ENCODE results near the gene KLK10.

The KLK10 gene

DNA sequence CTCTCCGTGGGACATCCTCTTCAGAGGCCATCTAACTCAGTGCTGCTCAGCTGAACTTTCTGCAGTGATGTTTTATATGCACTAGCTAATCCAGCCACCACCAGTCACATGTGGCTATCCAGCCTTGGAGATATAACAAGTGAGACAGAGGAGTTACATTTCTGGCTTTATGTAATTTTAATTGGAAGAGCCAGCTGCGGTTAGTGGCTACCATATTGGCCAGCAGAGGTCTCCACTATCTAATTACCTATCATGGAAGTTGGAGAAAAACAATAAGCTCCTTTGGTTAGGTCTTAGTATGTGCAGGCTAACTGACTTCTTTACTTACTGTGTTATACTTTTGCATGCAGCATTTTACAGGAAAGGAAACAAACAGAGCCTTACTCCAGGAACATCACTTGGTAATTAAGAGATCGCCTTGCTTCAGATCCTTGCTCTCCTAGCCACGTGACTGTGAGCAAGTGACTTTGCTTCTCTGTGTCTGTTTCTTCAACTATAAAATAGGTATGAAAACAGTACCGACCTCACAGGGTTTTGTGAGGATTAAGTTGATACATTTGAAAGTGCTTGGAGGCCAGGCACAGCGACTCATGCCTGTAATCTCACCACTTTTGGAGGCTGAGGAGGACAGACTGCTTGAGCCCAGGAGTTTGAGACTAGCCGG lies 1.6 kb upstream of the KLK10 start:
- H3K9ac ChIP-seq (ENCODE audit: low read depth, low read length) = no peak overlapping the region
- DNase-seq (no peak), ATAC-seq (ENCODE audit: insufficient read depth, low read depth) (no peak)
- no peaks in the 10 kb centered on the region for H3K4me1 ChIP-seq (ENCODE audit: insufficient read depth, low read length)
- H4K20me1 ChIP-seq (ENCODE audit: insufficient read depth, low read length) = no peaks in the 10 kb centered on the region
- no peak overlapping the region for H3K4me3 ChIP-seq (ENCODE audit: low read depth in 1 of 2, low read length in 2 of 2)
- no peak overlapping the region for H3K27ac ChIP-seq (ENCODE audit: low read length)
- no peak overlapping the region for H3K4me2 ChIP-seq (ENCODE audit: insufficient read depth, low read length)
- no peaks in the 10 kb centered on the region for H3K36me3 ChIP-seq (ENCODE audit: insufficient read depth, low read length)
- peaks cover 3% of the 10 kb centered on the region for H3K27me3 ChIP-seq (ENCODE audit: insufficient read depth, low read length, poor library complexity)
- no peak overlapping the region for H2AFZ ChIP-seq (ENCODE audit: low read depth, low read length)
- H3K79me2 ChIP-seq (ENCODE audit: insufficient read depth, low read length) = no peaks in the 10 kb centered on the region
- no peak for TF ChIP-seq EZH2 (IDR thresholded peaks at IDR 0.05; ENCODE audit: borderline replicate concordance, low read depth, low read length, severe bottlenecking)
- TF ChIP-seq, protein P1, sequence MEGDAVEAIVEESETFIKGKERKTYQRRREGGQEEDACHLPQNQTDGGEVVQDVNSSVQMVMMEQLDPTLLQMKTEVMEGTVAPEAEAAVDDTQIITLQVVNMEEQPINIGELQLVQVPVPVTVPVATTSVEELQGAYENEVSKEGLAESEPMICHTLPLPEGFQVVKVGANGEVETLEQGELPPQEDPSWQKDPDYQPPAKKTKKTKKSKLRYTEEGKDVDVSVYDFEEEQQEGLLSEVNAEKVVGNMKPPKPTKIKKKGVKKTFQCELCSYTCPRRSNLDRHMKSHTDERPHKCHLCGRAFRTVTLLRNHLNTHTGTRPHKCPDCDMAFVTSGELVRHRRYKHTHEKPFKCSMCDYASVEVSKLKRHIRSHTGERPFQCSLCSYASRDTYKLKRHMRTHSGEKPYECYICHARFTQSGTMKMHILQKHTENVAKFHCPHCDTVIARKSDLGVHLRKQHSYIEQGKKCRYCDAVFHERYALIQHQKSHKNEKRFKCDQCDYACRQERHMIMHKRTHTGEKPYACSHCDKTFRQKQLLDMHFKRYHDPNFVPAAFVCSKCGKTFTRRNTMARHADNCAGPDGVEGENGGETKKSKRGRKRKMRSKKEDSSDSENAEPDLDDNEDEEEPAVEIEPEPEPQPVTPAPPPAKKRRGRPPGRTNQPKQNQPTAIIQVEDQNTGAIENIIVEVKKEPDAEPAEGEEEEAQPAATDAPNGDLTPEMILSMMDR (IDR thresholded peaks at IDR 0.05; ENCODE audit: borderline replicate concordance, extremely low read depth, low read length, poor library complexity, severe bottlenecking) = peak; percentile 62
- H3K9me3 ChIP-seq (ENCODE audit: insufficient read depth, low read length, severe bottlenecking) = no peaks in the 10 kb centered on the region

DNA sequence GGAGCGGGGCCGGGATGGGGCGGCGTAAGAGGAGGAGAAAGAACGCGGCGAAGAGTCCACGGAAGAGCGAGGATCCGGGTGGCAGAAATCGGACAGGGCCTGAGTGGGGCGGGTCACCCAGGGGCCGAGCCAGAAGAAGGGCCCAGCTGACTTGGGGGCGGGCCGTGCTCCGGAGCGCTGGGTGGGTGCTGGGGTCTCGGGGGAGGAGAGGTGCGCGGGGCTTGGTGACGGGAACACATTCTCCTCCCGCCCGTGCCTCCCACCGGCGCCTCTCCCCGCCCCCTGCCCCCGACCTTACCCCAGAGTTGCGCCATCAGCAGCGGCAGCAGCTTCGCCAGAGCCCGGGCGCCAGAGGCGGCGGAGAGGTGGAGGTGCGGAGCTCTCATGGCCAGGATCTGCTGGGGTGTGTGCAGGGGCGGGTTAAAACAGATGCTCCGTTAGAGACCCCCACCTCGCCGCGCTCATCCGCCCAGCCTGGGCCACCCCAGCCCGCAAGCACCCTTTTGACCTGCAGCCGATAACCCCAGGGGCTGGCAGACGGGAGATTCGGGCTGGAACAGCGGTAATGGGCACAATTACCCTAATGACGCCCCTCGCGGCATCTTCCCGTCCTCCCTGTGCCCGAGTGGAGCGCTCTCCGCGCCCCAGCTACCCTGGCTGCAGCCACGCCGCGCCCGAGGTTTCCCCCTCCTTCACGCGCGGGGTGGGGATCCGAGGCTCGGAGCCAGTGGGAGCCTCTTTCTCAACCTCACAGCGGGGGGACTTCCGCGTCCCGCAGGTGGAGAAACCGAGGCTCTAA lies 565 bp downstream of the KLK10 start:
- Histone ChIP-seq H3K4me1 (ENCODE audit: insufficient read depth, low read length) (no peaks in the 10 kb centered on the region), H3K4me3 (ENCODE audit: low read depth in 1 of 2, low read length in 2 of 2) (no peak overlapping the region), H2AFZ (ENCODE audit: low read depth, low read length) (no peak overlapping the region), H3K4me2 (ENCODE audit: insufficient read depth, low read length) (no peak overlapping the region), H3K36me3 (ENCODE audit: insufficient read depth, low read length) (no peaks in the 10 kb centered on the region), H3K27me3 (ENCODE audit: insufficient read depth, low read length, poor library complexity) (peaks cover 3% of the 10 kb centered on the region), H3K9ac (ENCODE audit: low read depth, low read length) (no peak overlapping the region), H3K9me3 (ENCODE audit: insufficient read depth, low read length, severe bottlenecking) (no peaks in the 10 kb centered on the region), H3K27ac (ENCODE audit: low read length) (no peak overlapping the region), H3K79me2 (ENCODE audit: insufficient read depth, low read length) (no peaks in the 10 kb centered on the region), H4K20me1 (ENCODE audit: insufficient read depth, low read length) (no peaks in the 10 kb centered on the region)
- DNase-seq = no peak
- ATAC-seq (ENCODE audit: insufficient read depth, low read depth) = no peak
- TF ChIP-seq, protein P1 (IDR thresholded peaks at IDR 0.05; ENCODE audit: borderline replicate concordance, extremely low read depth, low read length, poor library complexity, severe bottlenecking) = no peak
- TF ChIP-seq EZH2 (IDR thresholded peaks at IDR 0.05; ENCODE audit: borderline replicate concordance, low read depth, low read length, severe bottlenecking) = no peak

DNA sequence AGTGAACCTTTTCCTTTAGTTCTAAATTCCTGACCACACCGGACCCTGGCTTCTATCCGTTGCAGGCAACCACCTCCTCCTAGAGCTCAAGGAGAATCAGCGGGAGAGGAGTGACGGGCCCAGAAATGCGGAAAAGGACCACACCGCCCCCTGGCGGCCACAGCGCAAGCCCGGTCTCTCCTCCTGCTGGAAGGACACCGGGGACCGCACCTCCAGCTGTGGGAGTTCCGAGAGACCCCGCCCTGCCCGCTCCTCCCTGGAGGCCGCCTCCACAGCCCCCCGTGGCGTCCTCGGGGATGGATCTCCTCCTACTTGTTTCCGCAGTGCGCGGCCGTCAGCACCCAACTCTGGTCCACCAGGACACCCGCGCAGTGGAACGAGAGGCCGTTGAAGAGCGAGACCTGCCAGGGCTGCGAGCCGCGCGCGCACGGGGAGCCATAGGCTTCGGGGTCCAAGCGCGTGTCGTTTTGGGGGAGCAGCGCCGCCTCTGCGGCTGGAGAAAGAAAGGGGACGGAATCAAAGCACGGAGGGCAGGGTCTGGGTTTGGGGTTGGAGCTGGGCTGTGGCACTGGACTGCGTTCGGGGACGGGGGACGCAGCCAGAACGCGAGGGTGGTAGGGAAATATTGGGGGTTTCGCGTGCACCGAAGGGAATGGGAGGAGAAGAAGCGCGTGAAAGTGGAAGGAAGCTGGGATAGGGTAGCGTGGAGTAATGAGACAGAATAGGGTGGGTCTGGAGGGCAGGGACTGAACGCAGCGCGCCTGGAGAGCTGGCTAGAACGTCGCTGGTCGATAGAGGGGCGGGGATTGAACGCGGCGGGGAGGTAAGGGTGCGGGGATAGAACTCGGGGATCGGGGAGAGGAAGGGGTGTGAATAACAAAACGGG lies 2.5 kb downstream of the KLK10 start:
- no peak overlapping the region for H3K4me2 ChIP-seq (ENCODE audit: insufficient read depth, low read length)
- TF ChIP-seq, protein P1 (IDR thresholded peaks at IDR 0.05; ENCODE audit: borderline replicate concordance, extremely low read depth, low read length, poor library complexity, severe bottlenecking) = peak; percentile 90
- TF ChIP-seq EZH2 (IDR thresholded peaks at IDR 0.05; ENCODE audit: borderline replicate concordance, low read depth, low read length, severe bottlenecking) = no peak
- H2AFZ ChIP-seq (ENCODE audit: low read depth, low read length) = no peak overlapping the region
- no peaks in the 10 kb centered on the region for H3K4me1 ChIP-seq (ENCODE audit: insufficient read depth, low read length)
- H3K36me3 ChIP-seq (ENCODE audit: insufficient read depth, low read length) = no peaks in the 10 kb centered on the region
- H3K4me3 ChIP-seq (ENCODE audit: low read depth in 1 of 2, low read length in 2 of 2) = no peak overlapping the region
- no peaks in the 10 kb centered on the region for H3K9me3 ChIP-seq (ENCODE audit: insufficient read depth, low read length, severe bottlenecking)
- H3K79me2 ChIP-seq (ENCODE audit: insufficient read depth, low read length) = no peaks in the 10 kb centered on the region
- H4K20me1 ChIP-seq (ENCODE audit: insufficient read depth, low read length) = no peaks in the 10 kb centered on the region
- no peak overlapping the region for H3K9ac ChIP-seq (ENCODE audit: low read depth, low read length)
- peak; percentile 68 for ATAC-seq (ENCODE audit: insufficient read depth, low read depth)
- H3K27me3 ChIP-seq (ENCODE audit: insufficient read depth, low read length, poor library complexity) = no peaks in the 10 kb centered on the region
- peak; percentile 52 for DNase-seq
- H3K27ac ChIP-seq (ENCODE audit: low read length) = no peak overlapping the region
